KMS-11 (cell line): ENCODE results near the gene MVB12B.

Source experiments
- H2AFZ ChIP-seq: fragments of 200-600 bp; sonication (generic); 2 replicates; pipeline ENCODE4 v1.6.1; 2016; ENCODE audit warnings: antibody characterized with exemption, mixed run types, low read depth
- H3K27ac ChIP-seq: fragments of 200-600 bp; sonication (generic); 2 replicates; pipeline ENCODE4 v1.6.1; 2016; ENCODE audit warnings: mild to moderate bottlenecking, mixed run types
- H3K27me3 ChIP-seq: fragments of 200-600 bp; sonication (generic); 2 replicates; pipeline ENCODE4 v1.6.1; 2017; ENCODE audit warnings: mild to moderate bottlenecking, low read depth, mixed run types, moderate library complexity; ENCODE audit not compliant: insufficient read depth
- H3K36me3 ChIP-seq: fragments of 200-600 bp; sonication (generic); 2 replicates; pipeline ENCODE4 v1.6.1; 2017; ENCODE audit warnings: mild to moderate bottlenecking, mixed run types; ENCODE audit not compliant: insufficient read depth
- H3K4me1 ChIP-seq: fragments of 200-600 bp; sonication (generic); 2 replicates; pipeline ENCODE4 v1.6.1; 2016; ENCODE audit warnings: mild to moderate bottlenecking, low read depth, mixed run types; ENCODE audit not compliant: poor library complexity, severe bottlenecking
- H3K4me2 ChIP-seq: fragments of 200-600 bp; sonication (generic); 2 replicates; pipeline ENCODE4 v1.7.0; 2016; ENCODE audit warnings: mild to moderate bottlenecking, mixed run types
- H3K4me3 ChIP-seq: fragments of 200-600 bp; sonication (generic); IDR thresholded peaks from 2 replicates; pipeline ENCODE4 v1.6.1; 2017; ENCODE audit warnings: low read depth, low read length, mixed read lengths; ENCODE audit not compliant: insufficient read depth
- H3K79me2 ChIP-seq: fragments of 200-600 bp; sonication (generic); 2 replicates; pipeline ENCODE4 v1.6.1; 2016; ENCODE audit warnings: low read depth, mixed run types; ENCODE audit not compliant: insufficient read depth
- H3K9ac ChIP-seq: fragments of 200-600 bp; sonication (generic); 2 replicates; pipeline ENCODE4 v1.6.1; 2016; ENCODE audit warnings: mild to moderate bottlenecking, mixed run types
- H4K20me1 ChIP-seq: fragments of 200-600 bp; sonication (generic); 2 replicates; pipeline ENCODE4 v1.6.1; 2016; ENCODE audit warnings: mild to moderate bottlenecking, mixed run types; ENCODE audit not compliant: insufficient read depth
- CTCF ChIP-seq: fragments of 200-600 bp; sonication (generic); conservative IDR thresholded peaks from 2 replicates; pipeline ENCODE4 v1.6.1; 2017; ENCODE audit warnings: low read depth, mild to moderate bottlenecking, antibody characterized with exemption, low read length, moderate library complexity, mixed read lengths

Gene MVB12B

GRCh38 chr9:126514037-126514821, 187.6 kb downstream of the MVB12B start:
- Histone ChIP-seq H3K4me2 (0 out of 2 replicates have a peak overlapping the region, but pooled peaks have one; percentile 14), H3K79me2 (no peaks in the 10 kb centered on the region), H3K4me1 (peaks cover 42% of the 10 kb centered on the region), H2AFZ (peak overlapping the region; percentile 53; the same call in 1 of the 2 replicates), H3K9ac (no peak overlapping the region), H4K20me1 (no peaks in the 10 kb centered on the region), H3K27ac (no peak overlapping the region), H3K27me3 (no peaks in the 10 kb centered on the region), H3K36me3 (no peaks in the 10 kb centered on the region), H3K4me3 (no peak overlapping the region)
- TF ChIP-seq CTCF: peak; percentile 49

GRCh38 chr9:126515001-126515872, 188.6 kb downstream of the MVB12B start:
- no peaks in the 10 kb centered on the region for H3K36me3 ChIP-seq
- TF ChIP-seq CTCF: no peak
- H3K79me2 ChIP-seq: no peaks in the 10 kb centered on the region
- no peak overlapping the region; the same call in 1 of the 2 replicates for H3K4me2 ChIP-seq
- H3K4me1 ChIP-seq: peaks cover 52% of the 10 kb centered on the region
- no peak overlapping the region for H2AFZ ChIP-seq
- H3K4me3 ChIP-seq: no peak overlapping the region
- H4K20me1 ChIP-seq: no peaks in the 10 kb centered on the region
- no peaks in the 10 kb centered on the region for H3K27me3 ChIP-seq
- H3K9ac ChIP-seq: no peak overlapping the region
- H3K27ac ChIP-seq: no peak overlapping the region

GRCh38 chr9:126515873-126516505, 189.4 kb downstream of the MVB12B start:
- Histone ChIP-seq H3K36me3 (no peaks in the 10 kb centered on the region), H3K27me3 (no peaks in the 10 kb centered on the region)

More at GRCh38 chr9:126515873-126516505, 189.4 kb downstream of the MVB12B start:
- Histone ChIP-seq H2AFZ (no peak overlapping the region), H3K27ac (no peak overlapping the region; the same call in 1 of the 2 replicates), H3K4me3 (no peak overlapping the region), H3K79me2 (no peaks in the 10 kb centered on the region), H3K9ac (peak overlapping the region; percentile 31; the same call in 1 of the 2 replicates), H3K4me1 (peaks cover 54% of the 10 kb centered on the region), H3K4me2 (peak overlapping the region; percentile 75; the same call in 1 of the 2 replicates), H4K20me1 (no peaks in the 10 kb centered on the region)
- TF ChIP-seq CTCF: no peak
